WTC11 (cell line): ENCODE measurements around the gene NUDT14. TPM values are rescaled to one million over a fixed set of nuclear protein-coding genes. Genes with fewer than 3 reads are reported as not detected.

Experiments
- ATAC-seq: fragments of 200-7000 bp; cut with Tn5 transposase; 2 replicates; pipeline ENCODE4 v1.10.0; 2021; ENCODE audit warnings: mild to moderate bottlenecking, moderate library complexity
- CTCF ChIA-PET: fragments of 300-600 bp; sonication (Branson Sonifier 250); formaldehyde crosslinking; loops from one replicate; lab custom pipeline; 2021; ENCODE audit warnings: antibody characterized with exemption; lab: Charles Lee
- POLR2A ChIA-PET: fragments of 350-600 bp; sonication (Branson Sonifier 250); formaldehyde crosslinking; loops from one replicate; lab custom pipeline; 2021; ENCODE audit warnings: antibody characterized with exemption; lab: Charles Lee
- DNase-seq: peaks from one replicate; pipeline ENCODE4 v3.0.0; 2021; ENCODE audit warnings: low spot score
- H3K27ac Mint-ChIP-seq: 2 replicates; pipeline ENCODE4 v1.8.0; 2021; ENCODE audit warnings: mixed read lengths
- H3K27me3 Mint-ChIP-seq: 2 replicates; pipeline ENCODE4 v1.8.0; 2021; ENCODE audit warnings: low read depth, mild to moderate bottlenecking, moderate library complexity, mixed read lengths
- H3K36me3 Mint-ChIP-seq: 2 replicates; pipeline ENCODE4 v1.8.0; 2021; ENCODE audit warnings: mixed read lengths
- H3K4me1 Mint-ChIP-seq: 2 replicates; pipeline ENCODE4 v1.8.0; 2022; ENCODE audit warnings: mixed read lengths
- H3K4me3 Mint-ChIP-seq: 2 replicates; pipeline ENCODE4 v1.8.0; 2021; ENCODE audit warnings: mild to moderate bottlenecking, moderate library complexity, mixed read lengths
- H3K9me3 Mint-ChIP-seq: 2 replicates; pipeline ENCODE4 v1.8.0; 2021; ENCODE audit warnings: mixed read lengths
- ELF4 ChIP-seq: sonication (generic); formaldehyde crosslinking; IDR thresholded peaks from 2 replicates; pipeline ENCODE4 v1.8.1; 2022; ENCODE audit warnings: low read depth, mild to moderate bottlenecking, moderate library complexity, missing genetic modification reagents
- ESRRA ChIP-seq: sonication (generic); formaldehyde crosslinking; IDR thresholded peaks from 2 replicates; pipeline ENCODE4 v1.8.1; 2022; ENCODE audit warnings: mild to moderate bottlenecking, missing genetic modification reagents, borderline replicate concordance
- GABPB1 ChIP-seq: sonication (generic); formaldehyde crosslinking; IDR thresholded peaks from 2 replicates; pipeline ENCODE4 v1.8.1; 2023; ENCODE audit warnings: mild to moderate bottlenecking, missing genetic modification reagents
- OVOL2 ChIP-seq: fragments of 250-450 bp; sonication (Bioruptor Pico); IDR thresholded peaks from 2 replicates; pipeline ENCODE4 v1.9.0; 2021; ENCODE audit warnings: mild to moderate bottlenecking, borderline replicate concordance
- TEAD1 ChIP-seq: sonication (generic); formaldehyde crosslinking; IDR thresholded peaks from 2 replicates; pipeline ENCODE4 v1.8.0; 2022; ENCODE audit warnings: mild to moderate bottlenecking, missing genetic modification reagents
- ZNF219 ChIP-seq: sonication (generic); formaldehyde crosslinking; IDR thresholded peaks from 2 replicates; pipeline ENCODE4 v1.8.0; 2023; ENCODE audit warnings: missing genetic modification reagents, mild to moderate bottlenecking, borderline replicate concordance
- total RNA-seq: library from RNA; stranded (reverse); gene quantifications from 3 replicates; pipeline ENCODE4 v1.2.3, GENCODE V29; 2021
- TF ChIP-seq, protein P1 (sequence below): sonication (generic); formaldehyde crosslinking; IDR thresholded peaks from 2 replicates; pipeline ENCODE4 v1.8.1; 2023; ENCODE audit warnings: mild to moderate bottlenecking, missing genetic modification reagents, borderline replicate concordance
- TF ChIP-seq, protein P2 (sequence below): sonication (generic); formaldehyde crosslinking; IDR thresholded peaks from 2 replicates; pipeline ENCODE4 v1.8.1; 2023; ENCODE audit warnings: mild to moderate bottlenecking, missing genetic modification reagents
- TF ChIP-seq, protein P3 (sequence below): sonication (generic); formaldehyde crosslinking; IDR thresholded peaks from 2 replicates; pipeline ENCODE4 v1.8.1; 2023; ENCODE audit warnings: mild to moderate bottlenecking, missing genetic modification reagents, moderate library complexity
- TF ChIP-seq, protein P4 (sequence below): fragments of 250-450 bp; sonication (Bioruptor Pico); IDR thresholded peaks from 2 replicates; pipeline ENCODE4 v1.9.0; 2021; ENCODE audit warnings: mild to moderate bottlenecking
- TF ChIP-seq, protein P5 (sequence below): sonication (generic); formaldehyde crosslinking; IDR thresholded peaks from 2 replicates; pipeline ENCODE4 v1.8.0; 2022; ENCODE audit warnings: mild to moderate bottlenecking, missing genetic modification reagents

The NUDT14 gene
- total RNA-seq, 1 experiment from 2014 or later: 35.4 TPM

DNA sequence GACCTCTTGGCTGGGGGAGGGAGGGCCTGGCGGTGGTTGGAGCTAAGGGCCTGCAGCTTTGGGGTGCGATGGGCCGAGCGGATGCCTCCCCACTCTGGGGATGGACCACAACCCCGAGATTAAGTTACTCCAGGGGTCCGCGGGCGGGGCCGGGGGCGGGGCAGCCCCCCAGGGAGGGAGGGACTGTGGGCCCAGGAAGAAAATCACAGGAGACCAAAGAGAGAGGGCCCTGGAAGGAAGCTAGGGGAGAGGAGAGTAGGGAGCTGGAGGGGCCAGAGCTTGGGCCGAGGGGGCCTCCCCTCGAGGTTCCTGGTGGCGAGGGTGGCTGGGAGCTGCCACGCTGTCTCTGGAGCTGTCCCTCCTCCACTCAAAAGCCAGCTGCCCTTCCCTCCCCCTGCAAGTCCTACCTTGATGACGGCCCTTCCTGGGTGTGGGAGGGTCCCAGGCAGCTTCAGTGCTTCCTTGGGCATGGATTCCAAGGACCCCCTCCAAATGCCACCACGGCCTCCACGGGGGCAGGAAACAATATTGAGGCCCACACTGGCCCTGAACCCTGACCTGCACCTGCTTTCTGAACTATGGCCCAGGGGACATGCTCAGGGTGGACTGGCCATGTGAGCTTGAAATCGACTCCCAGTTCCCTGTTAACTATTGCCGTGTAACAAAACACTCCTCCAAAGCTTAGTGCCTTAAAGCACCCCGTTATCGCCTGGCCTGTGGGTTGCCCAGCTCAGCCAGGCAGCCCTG lies 610 bp upstream of the NUDT14 start:
- Mint-ChIP-seq H3K27me3 (peaks cover 24% of the 10 kb centered on the region), H3K36me3 (no peaks in the 10 kb centered on the region), H3K27ac (no peak overlapping the region), H3K9me3 (no peaks in the 10 kb centered on the region), H3K4me3 (peak overlapping the region; percentile 49), H3K4me1 (peaks cover 3% of the 10 kb centered on the region; the same call in 1 of the 2 replicates)
- ChIA-PET POLR2A (interaction anchor here (0.9 to 1.3 kb wide), 2 partner anchors 95 to 120 kb away, joined by 3 to 4 read pairs; no protein-coding TSS in a partner anchor), CTCF (interaction anchor here (0.7 to 8.3 kb wide), 19 partner anchors 7 to 308 kb away, joined by 3 to 107 read pairs (median 6); partner anchors contain the start of genes BRF1, BTBD6 and JAG2)
- no peak for TF ChIP-seq OVOL2
- no peak for DNase-seq
- ATAC-seq: peak; percentile 44

DNA sequence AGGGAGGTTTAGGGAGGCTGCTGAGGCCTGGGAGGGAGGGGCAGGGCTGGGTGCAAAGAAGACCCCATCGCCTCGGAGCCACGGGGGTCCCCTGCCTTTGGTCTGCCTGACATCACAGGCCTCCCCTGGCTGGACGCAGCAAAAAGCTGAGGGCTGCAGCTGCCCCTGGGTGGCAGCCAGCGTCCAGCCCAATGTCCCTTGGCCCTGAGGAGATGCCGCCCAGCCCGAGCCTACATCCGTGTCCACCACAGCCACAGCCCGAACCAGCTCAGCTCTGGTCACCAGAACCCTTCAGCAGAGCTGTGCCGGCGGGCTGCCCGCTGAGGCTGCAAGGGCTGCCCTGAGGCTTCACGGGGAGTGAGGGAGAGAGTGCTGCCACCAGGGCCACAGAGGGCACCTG lies 1.9 kb downstream of the NUDT14 start:
- TF ChIP-seq, protein P1, sequence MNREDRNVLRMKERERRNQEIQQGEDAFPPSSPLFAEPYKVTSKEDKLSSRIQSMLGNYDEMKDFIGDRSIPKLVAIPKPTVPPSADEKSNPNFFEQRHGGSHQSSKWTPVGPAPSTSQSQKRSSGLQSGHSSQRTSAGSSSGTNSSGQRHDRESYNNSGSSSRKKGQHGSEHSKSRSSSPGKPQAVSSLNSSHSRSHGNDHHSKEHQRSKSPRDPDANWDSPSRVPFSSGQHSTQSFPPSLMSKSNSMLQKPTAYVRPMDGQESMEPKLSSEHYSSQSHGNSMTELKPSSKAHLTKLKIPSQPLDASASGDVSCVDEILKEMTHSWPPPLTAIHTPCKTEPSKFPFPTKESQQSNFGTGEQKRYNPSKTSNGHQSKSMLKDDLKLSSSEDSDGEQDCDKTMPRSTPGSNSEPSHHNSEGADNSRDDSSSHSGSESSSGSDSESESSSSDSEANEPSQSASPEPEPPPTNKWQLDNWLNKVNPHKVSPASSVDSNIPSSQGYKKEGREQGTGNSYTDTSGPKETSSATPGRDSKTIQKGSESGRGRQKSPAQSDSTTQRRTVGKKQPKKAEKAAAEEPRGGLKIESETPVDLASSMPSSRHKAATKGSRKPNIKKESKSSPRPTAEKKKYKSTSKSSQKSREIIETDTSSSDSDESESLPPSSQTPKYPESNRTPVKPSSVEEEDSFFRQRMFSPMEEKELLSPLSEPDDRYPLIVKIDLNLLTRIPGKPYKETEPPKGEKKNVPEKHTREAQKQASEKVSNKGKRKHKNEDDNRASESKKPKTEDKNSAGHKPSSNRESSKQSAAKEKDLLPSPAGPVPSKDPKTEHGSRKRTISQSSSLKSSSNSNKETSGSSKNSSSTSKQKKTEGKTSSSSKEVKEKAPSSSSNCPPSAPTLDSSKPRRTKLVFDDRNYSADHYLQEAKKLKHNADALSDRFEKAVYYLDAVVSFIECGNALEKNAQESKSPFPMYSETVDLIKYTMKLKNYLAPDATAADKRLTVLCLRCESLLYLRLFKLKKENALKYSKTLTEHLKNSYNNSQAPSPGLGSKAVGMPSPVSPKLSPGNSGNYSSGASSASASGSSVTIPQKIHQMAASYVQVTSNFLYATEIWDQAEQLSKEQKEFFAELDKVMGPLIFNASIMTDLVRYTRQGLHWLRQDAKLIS (CRISPR knock-in tag): no peak
- TF ChIP-seq ELF4 (CRISPR knock-in tag) (no peak), ESRRA (CRISPR knock-in tag) (no peak), ZNF219 (CRISPR knock-in tag) (no peak), GABPB1 (CRISPR knock-in tag) (no peak), TEAD1 (CRISPR knock-in tag) (no peak)
- TF ChIP-seq, protein P2, sequence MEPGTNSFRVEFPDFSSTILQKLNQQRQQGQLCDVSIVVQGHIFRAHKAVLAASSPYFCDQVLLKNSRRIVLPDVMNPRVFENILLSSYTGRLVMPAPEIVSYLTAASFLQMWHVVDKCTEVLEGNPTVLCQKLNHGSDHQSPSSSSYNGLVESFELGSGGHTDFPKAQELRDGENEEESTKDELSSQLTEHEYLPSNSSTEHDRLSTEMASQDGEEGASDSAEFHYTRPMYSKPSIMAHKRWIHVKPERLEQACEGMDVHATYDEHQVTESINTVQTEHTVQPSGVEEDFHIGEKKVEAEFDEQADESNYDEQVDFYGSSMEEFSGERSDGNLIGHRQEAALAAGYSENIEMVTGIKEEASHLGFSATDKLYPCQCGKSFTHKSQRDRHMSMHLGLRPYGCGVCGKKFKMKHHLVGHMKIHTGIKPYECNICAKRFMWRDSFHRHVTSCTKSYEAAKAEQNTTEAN (CRISPR knock-in tag): no peak
- TF ChIP-seq, protein P3, sequence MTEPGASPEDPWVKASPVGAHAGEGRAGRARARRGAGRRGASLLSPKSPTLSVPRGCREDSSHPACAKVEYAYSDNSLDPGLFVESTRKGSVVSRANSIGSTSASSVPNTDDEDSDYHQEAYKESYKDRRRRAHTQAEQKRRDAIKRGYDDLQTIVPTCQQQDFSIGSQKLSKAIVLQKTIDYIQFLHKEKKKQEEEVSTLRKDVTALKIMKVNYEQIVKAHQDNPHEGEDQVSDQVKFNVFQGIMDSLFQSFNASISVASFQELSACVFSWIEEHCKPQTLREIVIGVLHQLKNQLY (CRISPR knock-in tag): no peak
- TF ChIP-seq, protein P4, sequence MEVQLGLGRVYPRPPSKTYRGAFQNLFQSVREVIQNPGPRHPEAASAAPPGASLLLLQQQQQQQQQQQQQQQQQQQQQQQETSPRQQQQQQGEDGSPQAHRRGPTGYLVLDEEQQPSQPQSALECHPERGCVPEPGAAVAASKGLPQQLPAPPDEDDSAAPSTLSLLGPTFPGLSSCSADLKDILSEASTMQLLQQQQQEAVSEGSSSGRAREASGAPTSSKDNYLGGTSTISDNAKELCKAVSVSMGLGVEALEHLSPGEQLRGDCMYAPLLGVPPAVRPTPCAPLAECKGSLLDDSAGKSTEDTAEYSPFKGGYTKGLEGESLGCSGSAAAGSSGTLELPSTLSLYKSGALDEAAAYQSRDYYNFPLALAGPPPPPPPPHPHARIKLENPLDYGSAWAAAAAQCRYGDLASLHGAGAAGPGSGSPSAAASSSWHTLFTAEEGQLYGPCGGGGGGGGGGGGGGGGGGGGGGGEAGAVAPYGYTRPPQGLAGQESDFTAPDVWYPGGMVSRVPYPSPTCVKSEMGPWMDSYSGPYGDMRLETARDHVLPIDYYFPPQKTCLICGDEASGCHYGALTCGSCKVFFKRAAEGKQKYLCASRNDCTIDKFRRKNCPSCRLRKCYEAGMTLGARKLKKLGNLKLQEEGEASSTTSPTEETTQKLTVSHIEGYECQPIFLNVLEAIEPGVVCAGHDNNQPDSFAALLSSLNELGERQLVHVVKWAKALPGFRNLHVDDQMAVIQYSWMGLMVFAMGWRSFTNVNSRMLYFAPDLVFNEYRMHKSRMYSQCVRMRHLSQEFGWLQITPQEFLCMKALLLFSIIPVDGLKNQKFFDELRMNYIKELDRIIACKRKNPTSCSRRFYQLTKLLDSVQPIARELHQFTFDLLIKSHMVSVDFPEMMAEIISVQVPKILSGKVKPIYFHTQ (CRISPR knock-in tag): no peak
- TF ChIP-seq, protein P5, sequence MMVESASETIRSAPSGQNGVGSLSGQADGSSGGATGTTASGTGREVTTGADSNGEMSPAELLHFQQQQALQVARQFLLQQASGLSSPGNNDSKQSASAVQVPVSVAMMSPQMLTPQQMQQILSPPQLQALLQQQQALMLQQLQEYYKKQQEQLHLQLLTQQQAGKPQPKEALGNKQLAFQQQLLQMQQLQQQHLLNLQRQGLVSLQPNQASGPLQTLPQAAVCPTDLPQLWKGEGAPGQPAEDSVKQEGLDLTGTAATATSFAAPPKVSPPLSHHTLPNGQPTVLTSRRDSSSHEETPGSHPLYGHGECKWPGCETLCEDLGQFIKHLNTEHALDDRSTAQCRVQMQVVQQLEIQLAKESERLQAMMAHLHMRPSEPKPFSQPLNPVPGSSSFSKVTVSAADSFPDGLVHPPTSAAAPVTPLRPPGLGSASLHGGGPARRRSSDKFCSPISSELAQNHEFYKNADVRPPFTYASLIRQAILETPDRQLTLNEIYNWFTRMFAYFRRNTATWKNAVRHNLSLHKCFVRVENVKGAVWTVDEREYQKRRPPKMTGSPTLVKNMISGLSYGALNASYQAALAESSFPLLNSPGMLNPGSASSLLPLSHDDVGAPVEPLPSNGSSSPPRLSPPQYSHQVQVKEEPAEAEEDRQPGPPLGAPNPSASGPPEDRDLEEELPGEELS (CRISPR knock-in tag): no peak
- TF ChIP-seq, all 79 proteins: peak for 0

More for the DNA sequence above, 1.9 kb downstream of the NUDT14 start:
- H3K4me3 Mint-ChIP-seq: no peak overlapping the region
- no peaks in the 10 kb centered on the region for H3K9me3 Mint-ChIP-seq
- H3K27me3 Mint-ChIP-seq: peaks cover 24% of the 10 kb centered on the region
- POLR2A ChIA-PET: no interaction called here
- no peaks in the 10 kb centered on the region for H3K36me3 Mint-ChIP-seq
- ATAC-seq: no peak
- CTCF ChIA-PET: interaction anchor here (3.3 to 8.3 kb wide), 2 partner anchors 9 to 302 kb away, joined by 14 to 107 read pairs; partner anchors contain the start of gene JAG2
- no peak for DNase-seq
- H3K4me1 Mint-ChIP-seq: peaks cover 3% of the 10 kb centered on the region; the same call in 1 of the 2 replicates
- no peak overlapping the region for H3K27ac Mint-ChIP-seq
